Urinary bladder (tissue), 4 donors: Measurements from ENCODE around the gene MICB. TPM values are rescaled to one million over a fixed set of nuclear protein-coding genes. Genes with fewer than 3 reads are reported as not detected.
"Not testable (repeated sequence)": the region's sequence is repeated elsewhere in the genome, so short reads cannot be mapped to it uniquely, and the experiment has no call there.

Source experiments
- DNase-seq: peaks from one replicate; pipeline ENCODE4 v3.0.0-alpha.2; 2015; ENCODE audit errors: extremely low spot score
- H3K27ac ChIP-seq: one replicate; pipeline ENCODE4 v1.5.1; 2013; ENCODE audit warnings: low read depth, mild to moderate bottlenecking, moderate library complexity
- H3K36me3 ChIP-seq: one replicate; pipeline ENCODE4 v1.6.1; 2013; ENCODE audit warnings: mild to moderate bottlenecking, moderate library complexity; ENCODE audit not compliant: insufficient read depth
- H3K4me1 ChIP-seq: one replicate; pipeline ENCODE4 v1.6.1; 2013; ENCODE audit warnings: mild to moderate bottlenecking, moderate library complexity; ENCODE audit not compliant: insufficient read depth
- H3K4me3 ChIP-seq: one replicate; pipeline ENCODE4 v1.5.1; 2013; ENCODE audit warnings: low read depth, low read length
- WGBS: extraction: QIAGEN DNeasy Blood & Tissue Kit; methylation state at CpG from one replicate; pipeline ENCODE4 v1.1.7; 2013; 5-methylcytosine and 5-hydroxymethylcytosine counted together
- polyA plus RNA-seq: library from polyadenylated mRNA; stranded (reverse); fragments of 200-250 nt; gene quantifications from one replicate; pipeline ENCODE4 v1.2.3, GENCODE V29; 2013
- total RNA-seq: library from RNA; depleted of rRNA; stranded (reverse); fragments of >200 nt; gene quantifications from one replicate; pipeline ENCODE4 v1.2.3, GENCODE V29; 2014
- donor health status: healthy with polysubstance abuse.
- donor health status: healthy.

Gene MICB
- total and polyA plus RNA-seq, 2 donors, result 1.6 TPM

DNA sequence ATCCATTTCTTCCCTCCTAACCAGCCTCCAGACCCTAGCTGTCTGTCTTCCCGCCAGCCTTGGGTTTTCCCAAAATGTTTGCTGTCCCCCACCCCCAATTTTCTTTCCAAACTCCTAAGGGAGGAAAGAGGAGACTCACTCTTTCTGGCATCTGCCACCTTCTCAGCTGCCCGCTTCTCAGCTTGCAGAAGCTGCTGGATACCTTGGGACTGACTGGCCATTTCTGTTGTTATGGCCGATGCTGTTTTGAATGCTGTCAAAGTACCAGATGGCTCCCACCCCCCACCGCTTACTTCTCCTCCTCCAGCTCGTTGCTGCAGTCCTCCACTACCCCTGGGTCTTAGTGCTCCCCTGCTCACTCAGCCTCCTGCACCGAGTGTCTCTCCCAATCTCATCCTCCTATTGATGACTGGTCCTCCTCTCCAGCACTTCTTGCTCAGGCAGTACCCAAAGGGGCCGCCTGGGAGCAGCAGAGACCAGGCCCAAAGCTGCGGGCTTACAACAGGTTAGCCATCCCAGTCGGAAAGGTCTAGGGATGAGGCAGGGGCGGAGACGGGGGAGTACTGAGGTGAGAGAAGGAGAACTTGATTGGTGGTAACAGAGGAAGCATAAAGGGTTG is 48.5 kb downstream of the MICB start, which contains the start of gene ATP6V1G2:
TSS of gene ATP6V1G2 (minus strand) at position 270 of the 619 bp plus-strand sequence. CDS start at position 221, 49 bp downstream.
- peak; percentile 84 for DNase-seq
- no peaks in the 10 kb centered on the region for H3K36me3 ChIP-seq
- peak within 1 kb of the TSS; percentile 29 for H3K4me3 ChIP-seq
- peak within 1 kb of the TSS; percentile 53 for H3K27ac ChIP-seq
- WGBS, result 4% methylated on average over 11 of the region's 11 CpGs
- H3K4me1 ChIP-seq, result peaks cover 2% of the 10 kb centered on the region

- peak; percentile 92 for DNase-seq
- Histone ChIP-seq H3K27ac (peak within 1 kb of the TSS; percentile 53), H3K4me3 (peak within 1 kb of the TSS; percentile 29), H3K36me3 (no peaks in the 10 kb centered on the region), H3K4me1 (peaks cover 2% of the 10 kb centered on the region)
- WGBS, result under 1% methylated on average over 25 of the region's 25 CpGs
Measured at GRCh38 chr6:31546958-31547726, 49.2 kb downstream of the MICB start, which contains the start of gene NFKBIL1. Gene NFKBIL1, plus strand, starts transcription at chr6:31547608. Its CDS starts 87 bp downstream, at chr6:31547695.

DNA sequence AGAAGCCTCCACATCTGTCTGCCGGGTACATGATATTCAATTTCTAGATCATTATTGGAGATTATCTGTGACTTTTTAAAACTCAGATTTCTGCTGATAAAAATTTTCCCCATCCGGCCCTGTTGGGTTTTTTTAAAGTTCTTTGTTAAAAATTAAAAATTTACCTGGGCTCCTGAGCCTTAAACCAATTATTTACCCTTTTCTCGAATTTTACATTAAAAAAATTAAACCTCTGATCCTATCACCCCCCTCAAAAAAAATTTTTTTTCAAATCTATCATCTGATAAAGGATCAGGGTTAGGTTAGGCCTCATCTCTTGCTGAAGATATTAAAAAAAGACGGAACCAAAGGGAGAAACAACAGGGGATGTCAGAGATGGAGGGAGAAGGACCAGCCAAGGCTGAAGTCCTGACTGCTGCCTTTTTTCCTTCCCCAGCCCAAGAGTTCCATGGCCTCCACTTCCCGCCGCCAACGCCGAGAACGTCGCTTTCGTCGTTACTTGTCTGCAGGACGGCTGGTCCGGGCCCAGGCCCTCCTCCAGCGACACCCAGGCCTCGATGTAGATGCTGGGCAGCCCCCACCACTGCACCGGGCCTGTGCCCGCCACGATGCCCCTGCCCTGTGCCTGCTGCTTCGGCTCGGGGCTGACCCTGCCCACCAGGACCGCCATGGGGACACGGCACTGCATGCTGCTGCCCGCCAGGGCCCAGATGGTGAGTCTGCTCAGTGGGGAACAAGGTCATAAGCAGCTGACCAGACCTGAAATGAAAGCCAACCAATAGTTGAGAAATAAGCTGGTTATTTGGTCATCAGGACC is 50.0 kb downstream of the MICB start:
- 73% methylated on average over 24 of the region's 24 CpGs for WGBS
- H3K36me3 ChIP-seq, result no peaks in the 10 kb centered on the region
- DNase-seq, result no peak
- peak overlapping the region; percentile 53 for H3K27ac ChIP-seq
- H3K4me3 ChIP-seq, result peak overlapping the region; percentile 29
- H3K4me1 ChIP-seq, result peaks cover 2% of the 10 kb centered on the region

DNA sequence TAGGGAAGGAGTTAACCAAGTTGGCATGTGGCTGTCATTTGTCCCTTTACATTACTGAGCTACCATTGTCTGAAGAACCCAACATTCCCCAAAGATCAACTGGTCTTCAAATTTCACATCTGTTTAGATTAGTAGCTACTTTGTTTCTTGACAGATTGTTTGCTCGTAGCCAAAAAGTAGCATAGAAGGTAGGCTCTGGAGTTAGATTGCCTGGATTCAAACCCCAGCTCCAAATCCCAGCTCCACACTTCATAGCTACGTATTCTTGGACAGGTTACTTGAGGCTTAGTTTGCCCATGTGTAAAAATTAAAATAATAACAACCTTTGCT is 50.6 kb downstream of the MICB start:
- 90% methylated on average over 2 of the region's 2 CpGs for whole genome bisulfite sequencing

DNA sequence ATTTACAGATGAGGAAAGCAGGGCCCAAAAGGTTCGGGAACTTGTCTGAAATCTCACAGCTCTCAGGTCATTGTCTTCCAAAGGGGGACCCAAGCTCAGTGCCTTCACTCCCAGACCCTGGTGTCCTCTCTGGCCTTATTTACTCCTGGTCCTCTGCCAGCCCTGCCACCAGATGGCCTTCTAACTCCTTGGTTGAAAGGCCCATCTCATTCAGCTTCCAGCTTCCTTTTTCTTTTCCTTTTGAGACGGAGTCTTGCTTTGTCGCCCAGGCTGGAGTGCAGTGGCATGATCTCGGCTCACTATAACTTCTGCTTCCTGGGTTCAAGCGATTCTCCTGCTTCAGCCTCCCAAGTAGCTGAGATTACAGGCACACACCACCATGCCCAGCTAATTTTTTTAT is 53.4 kb downstream of the MICB start:
- H3K27ac ChIP-seq, H3K4me1 ChIP-seq, H3K36me3 ChIP-seq, DNase-seq, H3K4me3 ChIP-seq: not testable (repeated sequence)
- 52% methylated on average over 5 of the region's 5 CpGs for WGBS

More for the DNA sequence above, 50.6 kb downstream of the MICB start:
- Histone ChIP-seq H3K4me1 (peaks cover 2% of the 10 kb centered on the region), H3K36me3 (no peaks in the 10 kb centered on the region), H3K4me3 (no peak overlapping the region), H3K27ac (no peak overlapping the region)
- DNase-seq, result no peak

DNA sequence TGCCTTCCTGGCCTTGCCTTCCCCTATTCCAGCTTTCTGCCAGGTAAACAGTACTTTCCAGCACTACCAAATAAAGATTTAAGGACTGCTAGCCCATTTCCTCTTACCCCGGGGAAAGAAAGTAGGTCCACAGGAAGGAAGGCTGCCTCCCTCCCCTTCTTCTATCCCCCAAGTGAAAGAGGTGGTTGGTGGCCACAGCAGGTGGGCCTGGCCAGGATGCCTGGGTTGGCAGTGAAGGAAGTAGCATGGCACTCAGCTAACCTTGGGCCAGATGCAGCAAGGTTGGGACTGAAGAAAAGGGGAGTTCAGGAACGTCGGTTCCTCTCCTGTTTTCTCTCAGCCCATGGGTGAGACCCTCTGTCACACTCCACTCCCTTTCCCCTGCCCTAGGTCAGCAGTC is 58.4 kb downstream of the MICB start:
- no peak for DNase-seq
- Histone ChIP-seq H3K27ac (no peak overlapping the region), H3K4me1 (no peaks in the 10 kb centered on the region), H3K36me3 (no peaks in the 10 kb centered on the region), H3K4me3 (no peak overlapping the region)
- WGBS, result 79% methylated on average over 3 of the region's 3 CpGs

GRCh38 chr6:31557443-31558317 is 59.7 kb downstream of the MICB start:
- no peak overlapping the region for H3K4me3 ChIP-seq
- no peak for DNase-seq
- 76% methylated on average over 24 of the region's 24 CpGs for WGBS
- H3K36me3 ChIP-seq, result no peaks in the 10 kb centered on the region
- no peaks in the 10 kb centered on the region for H3K4me1 ChIP-seq
- H3K27ac ChIP-seq, result no peak overlapping the region

DNA sequence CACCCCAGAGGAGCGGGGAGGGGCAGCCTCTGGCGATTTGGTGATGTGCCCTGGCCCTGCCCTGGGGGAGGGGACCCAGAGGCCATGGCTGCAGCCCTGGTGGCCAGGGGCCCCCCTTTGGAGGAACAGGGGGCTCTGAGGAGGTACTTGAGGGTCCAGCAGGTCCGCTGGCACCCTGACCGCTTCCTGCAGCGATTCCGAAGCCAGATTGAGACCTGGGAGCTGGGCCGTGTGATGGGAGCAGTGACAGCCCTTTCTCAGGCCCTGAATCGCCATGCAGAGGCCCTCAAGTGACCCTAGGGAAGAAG is 60.3 kb downstream of the MICB start:
- whole genome bisulfite sequencing, result 87% methylated on average over 8 of the region's 8 CpGs
- Histone ChIP-seq H3K36me3 (no peaks in the 10 kb centered on the region), H3K27ac (no peak overlapping the region), H3K4me1 (no peaks in the 10 kb centered on the region), H3K4me3 (no peak overlapping the region)
- no peak for DNase-seq

- H3K4me3 ChIP-seq, result no peak overlapping the region
- DNase-seq, result no peak
- H3K27ac ChIP-seq, result no peak overlapping the region
- no peaks in the 10 kb centered on the region for H3K4me1 ChIP-seq
- no peaks in the 10 kb centered on the region for H3K36me3 ChIP-seq
- WGBS, result 83% methylated on average over 14 of the region's 14 CpGs
Measured at GRCh38 chr6:31558631-31559500, 60.9 kb downstream of the MICB start.

- no peak for DNase-seq
- no peak overlapping the region for H3K4me3 ChIP-seq
- no peaks in the 10 kb centered on the region for H3K36me3 ChIP-seq
Measured at GRCh38 chr6:31559606-31559957, 61.6 kb downstream of the MICB start.

DNA sequence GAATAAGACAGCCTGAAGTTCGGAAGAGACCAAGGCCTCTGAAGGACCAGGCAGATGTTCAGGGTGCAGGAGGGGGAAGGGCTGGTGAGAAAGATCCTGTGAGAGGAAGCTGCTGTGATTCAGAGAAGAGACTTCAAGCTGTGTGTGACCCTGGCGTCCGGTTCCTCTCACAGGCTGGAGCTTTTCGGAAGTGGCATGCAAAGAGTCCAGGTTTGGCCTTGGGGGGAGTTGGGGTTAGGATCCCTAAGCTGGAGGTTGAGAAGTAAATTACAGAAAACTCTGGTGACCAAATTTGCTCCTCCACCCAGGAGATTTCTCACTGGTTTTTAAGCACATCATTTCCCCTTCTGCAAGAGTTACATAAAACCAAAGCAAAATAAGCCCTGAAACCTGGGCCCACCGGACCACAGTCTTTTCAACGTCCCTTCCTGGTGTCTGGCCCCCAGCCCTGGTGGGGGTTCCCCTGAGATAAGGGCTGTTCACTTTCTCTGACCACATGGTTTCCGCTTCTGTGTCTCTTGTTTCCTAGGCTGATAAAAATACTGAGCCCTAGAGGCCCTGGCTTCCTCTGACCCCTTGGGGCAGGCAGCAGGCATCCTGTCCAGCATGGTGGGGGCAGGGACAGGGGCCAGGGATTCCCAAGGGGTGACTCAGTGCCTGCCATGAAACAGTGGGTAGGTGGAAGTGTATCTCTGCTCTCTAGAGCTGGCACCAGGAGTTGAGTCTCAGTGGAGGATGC is 62.2 kb downstream of the MICB start:
- H3K36me3 ChIP-seq, result no peaks in the 10 kb centered on the region
- WGBS, result 63% methylated on average over 7 of the region's 7 CpGs
- no peak overlapping the region for H3K27ac ChIP-seq
- no peak overlapping the region for H3K4me3 ChIP-seq
- no peak for DNase-seq
- no peaks in the 10 kb centered on the region for H3K4me1 ChIP-seq

More at GRCh38 chr6:31559606-31559957, 61.6 kb downstream of the MICB start:
- no peak overlapping the region for H3K27ac ChIP-seq
- 73% methylated on average over 4 of the region's 4 CpGs for WGBS
- no peaks in the 10 kb centered on the region for H3K4me1 ChIP-seq

- DNase-seq, result no peak
- Histone ChIP-seq H3K36me3 (no peaks in the 10 kb centered on the region), H3K4me3 (no peak overlapping the region), H3K27ac (no peak overlapping the region), H3K4me1 (no peaks in the 10 kb centered on the region)
Measured at GRCh38 chr6:31560697-31561058, 62.7 kb downstream of the MICB start.
